UCSD-AML1 (cell line): ENCODE results near the gene PCID2.

Experiments
- DNase-seq: peaks from one replicate; lab custom pipeline; 2025; ENCODE audit not compliant: unreplicated experiment; lab: John Stamatoyannopoulos, UW

Gene PCID2

DNA sequence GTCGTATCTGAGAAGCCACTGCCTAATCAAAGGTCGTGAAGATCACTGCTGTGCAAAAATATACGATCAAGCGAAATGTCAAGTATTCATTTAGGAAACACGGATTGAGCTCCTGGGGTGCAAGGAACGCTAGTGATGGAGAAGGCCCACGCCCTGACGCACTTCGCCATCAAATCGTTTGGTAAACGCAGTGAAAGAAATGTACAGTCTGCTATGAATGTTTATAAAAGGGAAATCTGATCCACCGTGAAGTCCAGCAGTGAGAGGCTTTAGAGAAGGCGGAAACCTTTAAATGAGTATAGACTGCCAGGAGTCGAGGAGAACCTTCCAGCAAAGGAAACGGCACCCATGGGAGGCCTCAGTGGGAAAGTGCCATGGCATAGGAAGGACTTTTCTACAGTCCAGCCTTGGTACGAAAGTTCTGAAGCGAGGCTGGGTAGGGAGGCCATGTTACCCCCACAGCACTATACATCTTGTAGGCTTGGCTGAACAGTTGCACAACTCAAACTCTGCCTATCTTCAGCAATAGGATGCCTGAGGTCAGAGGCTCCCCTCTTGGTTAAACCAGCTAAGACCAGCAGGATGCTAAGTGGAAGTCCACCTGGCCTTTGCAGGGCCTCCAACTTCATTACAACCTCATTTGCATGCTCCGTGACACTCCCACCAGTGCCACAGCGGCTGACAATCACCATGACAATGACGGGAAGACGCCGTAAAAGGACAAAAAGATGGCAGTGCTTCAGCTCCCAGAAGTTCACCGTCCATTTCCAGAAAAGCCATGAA, 20.4 kb downstream of the PCID2 start:
- no peak for DNase-seq

DNA sequence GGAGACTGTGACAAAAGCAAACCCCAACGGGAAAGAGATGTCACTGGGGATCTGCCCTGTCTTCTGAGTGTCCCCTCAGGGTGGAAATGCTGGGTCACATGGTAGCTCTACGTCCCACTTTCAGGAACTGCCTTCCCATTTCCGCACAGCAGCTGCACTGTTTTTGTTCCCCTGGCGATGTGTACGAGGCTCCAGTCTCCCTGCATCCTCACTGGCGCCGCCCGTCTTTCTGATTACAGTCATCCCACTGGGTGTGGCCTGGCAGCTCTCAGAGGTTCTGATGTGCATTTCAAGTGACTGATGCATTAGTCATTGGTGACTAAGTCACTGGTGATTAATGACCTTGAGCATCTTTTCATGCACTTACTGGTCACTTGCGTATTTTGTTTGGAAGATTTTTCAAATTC, 21.2 kb downstream of the PCID2 start:
- DNase-seq: no peak

DNA sequence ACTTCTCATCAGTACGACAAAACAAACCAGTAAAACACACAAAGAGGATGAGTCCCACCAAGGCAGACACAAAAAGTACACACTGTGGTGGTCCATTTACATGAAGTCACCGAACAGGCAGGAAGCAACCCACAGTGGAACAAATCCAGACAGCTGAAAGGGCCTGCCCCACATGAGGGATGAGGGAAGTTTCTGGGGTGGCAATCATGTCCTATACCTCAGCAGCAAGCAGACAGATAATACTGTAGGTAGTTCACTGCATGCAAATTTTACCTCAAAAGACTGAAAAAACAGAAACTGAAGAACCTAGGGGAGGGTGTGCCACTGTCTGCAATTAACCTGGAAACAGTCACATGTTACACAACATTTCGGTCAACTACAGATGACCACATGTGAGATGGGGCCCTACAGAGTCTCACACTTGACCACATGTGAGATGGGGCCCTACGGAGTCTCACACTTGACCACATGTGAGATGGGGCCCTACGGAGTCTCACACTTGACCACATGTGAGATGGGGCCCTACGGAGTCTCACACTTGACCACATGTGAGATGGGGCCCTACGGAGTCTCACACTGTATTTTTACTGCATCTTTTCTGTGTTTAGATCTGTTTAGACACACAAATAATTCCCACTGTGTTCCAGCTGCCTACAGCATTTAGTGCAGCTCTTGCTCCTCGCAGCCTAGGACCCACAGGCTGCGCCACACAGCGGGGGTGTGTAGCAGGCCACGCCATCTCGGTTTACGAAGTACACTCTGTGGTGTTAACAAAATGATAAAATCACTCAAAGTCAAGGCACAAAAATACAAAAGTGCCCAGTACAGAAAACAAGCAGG, 22.2 kb downstream of the PCID2 start:
- DNase-seq: no peak

DNA sequence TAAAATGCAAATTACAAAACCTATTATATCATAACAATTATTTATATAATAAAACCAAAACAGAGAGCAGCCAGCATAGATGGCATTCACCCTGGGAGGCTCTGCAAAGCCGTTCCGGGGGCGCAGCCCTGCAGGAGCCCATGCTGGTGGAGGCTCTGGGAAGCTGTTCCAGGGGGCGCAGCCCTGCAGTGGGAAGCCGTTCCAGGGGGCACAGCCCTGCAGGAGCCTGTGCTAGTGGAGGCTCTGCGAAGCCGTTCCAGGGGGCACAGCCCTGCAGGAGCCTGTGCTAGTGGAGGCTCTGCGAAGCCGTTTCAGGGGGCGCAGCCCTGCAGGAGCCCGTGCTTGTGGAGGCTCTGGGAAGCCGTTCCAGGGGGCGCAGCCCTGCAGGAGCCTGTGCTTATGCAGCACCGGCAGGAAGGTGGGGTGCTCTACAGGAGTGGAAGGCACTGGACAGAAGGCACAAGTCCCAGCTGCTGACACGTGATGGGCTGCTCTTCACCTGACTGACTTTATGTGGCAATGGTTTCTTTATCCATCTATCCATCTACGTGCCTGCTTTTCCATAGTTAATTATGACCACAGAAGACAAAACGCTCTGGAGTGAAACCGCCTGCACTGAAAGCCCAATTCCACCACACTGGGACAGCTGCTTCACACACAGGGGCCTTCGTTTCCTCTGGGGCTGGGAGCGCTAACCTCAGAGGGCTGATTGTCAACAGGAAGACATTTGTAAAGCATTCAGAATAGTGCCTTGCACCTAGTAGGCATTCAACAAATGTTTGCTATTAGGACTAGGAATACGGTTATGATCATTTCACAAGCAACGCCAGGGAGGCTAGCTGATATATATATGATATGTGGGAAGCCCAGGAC, 23.7 kb downstream of the PCID2 start:
- no peak for DNase-seq

DNA sequence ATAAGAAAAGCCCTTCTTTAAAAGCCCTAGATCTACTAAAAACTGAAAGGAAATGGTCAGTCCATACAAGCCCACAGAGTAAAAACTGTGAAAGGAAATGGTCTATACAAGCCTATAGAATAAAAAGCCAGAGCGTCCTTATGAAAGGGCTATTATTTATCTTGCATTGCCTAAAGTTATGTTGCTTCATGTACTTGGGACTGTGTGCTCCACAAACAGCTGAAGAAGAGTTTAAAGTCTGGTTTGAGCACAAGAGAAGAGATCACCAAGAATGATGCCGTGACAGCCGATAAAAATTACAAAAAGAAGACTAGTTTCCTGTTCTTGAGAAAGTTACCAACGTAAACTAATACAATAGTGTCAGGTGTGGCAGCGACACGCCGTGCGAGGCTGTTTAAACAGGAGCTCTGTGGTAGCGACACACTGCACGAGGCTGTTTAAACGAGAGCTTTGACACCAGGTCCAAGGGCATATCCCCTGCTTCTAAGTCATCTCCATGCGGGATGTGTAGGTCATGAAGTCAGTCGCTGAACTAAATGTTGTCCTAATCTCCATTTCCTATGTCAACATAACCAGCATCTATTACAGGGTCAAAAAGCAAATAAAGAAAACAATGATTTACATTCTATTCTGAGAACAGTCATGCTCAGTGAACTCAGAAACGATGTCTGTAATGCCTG, 24.9 kb downstream of the PCID2 start:
- DNase-seq: no peak

DNA sequence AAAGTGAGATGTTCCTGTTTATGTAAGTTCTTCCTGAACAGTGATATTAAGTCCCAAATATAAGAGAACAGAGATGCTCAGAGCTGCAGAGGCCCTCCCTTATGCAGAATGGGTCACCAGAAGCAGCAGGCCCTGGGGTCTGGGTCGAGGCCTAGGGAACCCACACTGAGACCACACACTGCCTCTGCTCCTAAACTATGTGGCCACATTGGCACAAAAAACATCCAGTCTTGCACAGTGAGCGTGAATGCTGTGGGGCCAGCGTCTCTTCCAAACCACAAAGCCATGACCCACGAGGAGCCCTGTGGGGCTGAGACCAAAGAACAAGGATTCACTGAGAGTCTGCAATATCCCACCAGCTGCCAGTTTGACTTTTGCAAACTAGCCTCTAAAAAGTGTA, 26.4 kb downstream of the PCID2 start:
- DNase-seq: no peak

DNA sequence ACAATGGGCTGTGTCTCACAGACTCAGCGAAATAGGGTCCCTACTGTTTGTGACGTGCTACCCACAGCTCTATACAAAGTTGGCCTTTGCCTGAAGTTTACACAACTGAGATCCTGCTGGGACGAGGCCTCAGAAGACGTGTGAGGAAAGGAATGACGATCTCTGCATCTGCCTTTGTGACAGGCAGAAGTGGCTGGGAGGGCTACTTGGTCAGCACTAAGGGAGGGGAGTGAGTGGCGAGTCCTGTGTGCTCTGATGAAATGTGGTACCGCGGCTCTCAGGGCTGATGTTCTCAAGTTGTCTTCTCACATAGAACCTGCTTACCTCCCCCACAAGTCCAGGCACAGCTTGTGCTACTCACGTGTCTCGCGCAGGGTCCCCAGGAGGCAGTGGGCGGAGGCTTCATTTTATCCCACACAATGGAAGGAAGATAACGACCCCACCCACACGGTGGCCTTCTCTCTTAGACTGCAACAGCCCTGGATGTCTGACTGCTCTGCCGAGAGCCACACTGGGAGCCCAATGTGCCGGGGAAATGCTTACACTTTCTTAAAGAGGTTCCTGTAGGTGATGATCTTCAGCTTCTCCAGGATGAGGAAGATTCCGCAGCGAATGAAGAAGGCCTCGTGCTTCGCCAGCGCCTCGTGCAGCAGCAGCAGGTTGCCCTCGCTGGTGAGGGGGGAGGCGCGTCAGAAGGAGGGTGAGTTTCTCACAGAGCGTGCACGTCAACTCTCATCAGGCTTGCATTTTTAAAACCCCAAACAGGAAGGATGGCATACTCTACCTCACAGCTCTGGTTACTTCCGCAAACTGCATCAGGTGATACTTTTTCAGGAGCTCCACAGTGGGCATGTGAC, 28.9 kb downstream of the PCID2 start:
- no peak for DNase-seq

DNA sequence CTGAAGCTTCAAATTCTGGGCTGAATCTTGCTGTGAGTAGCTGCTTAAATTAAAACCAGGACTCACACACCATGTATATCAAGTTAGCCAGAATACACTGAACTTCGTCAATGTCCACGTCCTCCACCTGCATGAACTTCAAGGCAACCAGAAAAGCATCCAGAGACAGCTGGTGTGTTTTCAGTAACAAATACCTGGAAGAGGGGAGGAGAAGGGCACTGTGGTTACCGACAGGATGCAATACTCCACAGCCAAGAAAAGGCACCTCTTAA, 29.6 kb downstream of the PCID2 start:
- no peak for DNase-seq

DNA sequence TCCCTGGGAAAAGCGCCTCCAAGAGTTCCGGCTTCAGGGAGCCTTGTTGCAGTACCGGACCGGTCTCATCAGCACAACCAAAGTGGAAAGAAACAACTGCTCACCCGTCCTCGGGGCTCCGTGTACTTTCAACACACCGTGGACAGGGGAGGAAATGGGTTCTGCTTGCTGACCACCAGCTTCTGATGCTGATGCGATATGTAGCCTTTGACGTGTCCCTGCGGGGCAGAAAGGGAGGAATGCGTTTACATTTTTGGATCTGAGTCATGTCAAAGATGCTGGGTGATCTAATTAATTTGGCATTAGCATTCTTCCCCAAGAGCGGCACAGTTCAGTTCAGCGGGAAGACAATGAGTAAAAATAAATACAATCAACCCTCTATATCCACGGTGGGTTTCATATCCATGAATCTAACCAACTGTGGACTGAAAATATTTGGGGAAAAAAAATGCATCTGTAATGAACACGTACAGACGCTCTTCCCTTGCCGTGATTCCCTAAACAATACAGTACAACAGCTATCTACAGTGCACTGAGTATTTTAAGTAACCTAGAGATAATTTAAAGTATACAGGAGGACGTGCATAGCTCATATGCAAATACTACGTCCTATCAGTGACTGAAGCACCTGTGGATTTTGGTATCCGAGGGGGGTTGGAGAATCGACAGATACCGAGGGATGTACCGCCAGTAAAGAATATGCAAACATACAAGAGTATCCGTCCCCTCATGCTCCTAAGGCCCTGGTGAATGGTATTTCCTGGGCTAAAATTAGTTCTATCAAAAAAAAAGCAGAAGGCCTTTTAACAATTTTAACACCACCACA, 30.2 kb downstream of the PCID2 start:
- DNase-seq: no peak

DNA sequence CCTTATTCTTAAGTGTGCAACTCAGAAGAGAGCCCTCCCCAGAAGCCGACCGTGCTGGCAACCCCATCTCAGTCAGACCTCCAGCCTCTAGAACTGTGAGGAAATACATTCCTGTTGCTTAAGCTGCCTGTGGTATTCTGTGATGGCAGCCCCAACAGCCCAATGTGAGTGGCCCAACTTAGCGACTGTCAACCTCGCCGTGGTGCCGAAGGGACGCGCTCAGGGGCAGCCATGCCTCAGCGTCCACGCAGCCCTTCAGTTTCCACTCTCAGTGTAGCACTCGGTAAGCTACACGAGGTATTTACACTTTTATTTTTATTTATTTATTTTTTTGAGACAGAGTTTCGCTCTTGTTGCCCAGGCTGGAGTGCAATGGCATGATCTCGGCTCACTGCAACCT, 31.6 kb downstream of the PCID2 start:
- DNase-seq: no peak

DNA sequence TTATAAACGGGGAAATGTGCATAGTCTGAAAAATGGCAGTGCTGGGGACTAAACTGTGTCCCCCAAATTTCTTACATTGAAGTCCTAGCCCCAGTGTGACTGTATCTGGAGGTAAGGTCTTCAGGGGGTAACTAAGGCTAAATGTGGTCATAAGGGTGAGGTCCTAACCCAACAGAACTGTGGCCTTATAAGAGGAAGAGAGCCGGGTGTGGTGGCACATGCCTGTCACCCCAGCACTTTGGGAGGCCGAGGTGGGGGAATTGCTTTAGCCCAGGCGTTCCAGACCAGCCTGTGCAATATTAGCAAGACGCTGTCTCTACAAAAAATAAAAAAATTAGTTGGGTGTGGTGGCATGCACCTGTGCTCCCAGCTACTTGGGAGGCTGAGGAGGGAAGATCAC, 32.2 kb downstream of the PCID2 start:
- DNase-seq: no peak

DNA sequence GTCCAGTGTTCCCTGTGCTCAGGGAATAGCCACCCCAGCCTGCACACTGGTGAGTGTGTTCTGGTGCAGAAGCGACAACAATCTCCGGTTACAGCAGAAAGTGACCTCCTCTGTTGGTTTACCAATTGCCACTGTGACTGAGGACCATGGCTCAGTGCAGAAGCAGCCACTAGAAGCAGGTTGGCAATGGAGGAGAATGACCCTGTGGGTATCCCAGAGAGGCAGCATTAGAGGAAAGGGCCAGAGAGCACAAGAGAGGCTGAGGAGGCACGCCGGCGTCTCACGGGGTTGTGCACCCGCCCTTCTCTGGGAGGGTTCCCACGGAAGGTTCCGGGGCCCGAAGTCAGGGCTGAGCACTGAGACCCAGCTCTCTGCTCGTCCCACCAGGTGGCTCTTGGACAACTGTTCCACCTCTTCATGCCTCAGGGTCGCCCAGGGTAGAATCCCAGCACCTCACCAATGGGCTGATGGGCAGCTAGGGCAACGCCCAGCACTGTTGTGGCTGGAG, 36.0 kb downstream of the PCID2 start:
- no peak for DNase-seq

DNA sequence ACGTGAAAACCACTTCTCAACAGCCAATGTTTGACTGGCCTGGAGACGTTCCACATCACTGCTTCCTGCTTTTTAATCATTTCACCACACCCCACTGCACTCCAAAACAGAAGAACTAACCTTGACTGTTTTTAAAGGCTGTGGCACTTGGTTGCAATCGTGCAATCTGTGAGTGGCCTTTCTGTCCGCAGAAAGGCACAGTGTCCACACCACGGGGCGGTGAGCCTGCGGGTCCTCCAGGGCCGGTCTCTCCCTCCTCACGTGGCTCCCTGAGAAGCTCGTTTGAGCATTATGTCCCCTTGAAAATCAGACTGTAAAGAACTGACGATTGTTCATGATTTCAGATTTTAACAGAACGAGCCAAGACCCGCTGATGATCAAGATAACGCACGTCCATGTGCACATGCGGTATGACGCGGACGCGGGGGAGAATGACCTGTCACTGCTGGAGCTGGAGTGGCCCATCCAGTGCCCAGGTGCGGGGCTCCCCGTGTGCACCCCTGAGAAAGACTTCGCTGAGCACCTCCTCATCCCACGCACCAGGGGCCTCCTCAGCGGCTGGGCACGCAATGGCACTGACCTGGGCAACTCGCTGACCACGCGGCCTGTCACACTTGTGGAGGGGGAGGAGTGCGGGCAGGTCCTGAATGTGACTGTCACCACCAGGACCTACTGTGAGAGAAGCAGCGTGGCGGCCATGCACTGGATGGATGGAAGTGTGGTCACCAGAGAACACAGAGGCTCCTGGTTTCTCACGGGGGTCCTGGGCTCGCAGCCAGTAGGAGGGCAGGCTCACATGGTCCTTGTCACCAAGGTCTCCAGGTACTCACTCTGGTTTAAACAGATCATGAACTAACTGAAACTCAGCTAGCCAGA, 37.0 kb downstream of the PCID2 start:
- no peak for DNase-seq

DNA sequence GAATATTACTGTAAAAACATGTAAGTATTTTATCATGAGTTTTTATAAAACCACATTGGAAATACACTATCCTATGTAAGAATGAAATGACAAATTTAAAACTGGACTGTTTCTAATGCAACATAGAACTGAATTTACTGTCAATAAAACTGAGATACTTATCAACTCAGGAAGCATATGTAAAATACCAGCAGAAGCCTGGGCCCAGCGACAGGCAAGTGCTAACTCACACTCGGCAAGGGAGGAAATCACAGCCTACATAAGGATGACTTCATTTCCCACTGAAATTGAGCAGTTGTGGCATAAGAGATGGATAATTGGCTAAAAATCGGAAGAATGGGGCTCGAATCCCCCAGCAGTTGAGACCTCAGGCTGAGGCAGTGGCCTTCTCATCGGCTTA, 38.0 kb downstream of the PCID2 start:
- DNase-seq: no peak

DNA sequence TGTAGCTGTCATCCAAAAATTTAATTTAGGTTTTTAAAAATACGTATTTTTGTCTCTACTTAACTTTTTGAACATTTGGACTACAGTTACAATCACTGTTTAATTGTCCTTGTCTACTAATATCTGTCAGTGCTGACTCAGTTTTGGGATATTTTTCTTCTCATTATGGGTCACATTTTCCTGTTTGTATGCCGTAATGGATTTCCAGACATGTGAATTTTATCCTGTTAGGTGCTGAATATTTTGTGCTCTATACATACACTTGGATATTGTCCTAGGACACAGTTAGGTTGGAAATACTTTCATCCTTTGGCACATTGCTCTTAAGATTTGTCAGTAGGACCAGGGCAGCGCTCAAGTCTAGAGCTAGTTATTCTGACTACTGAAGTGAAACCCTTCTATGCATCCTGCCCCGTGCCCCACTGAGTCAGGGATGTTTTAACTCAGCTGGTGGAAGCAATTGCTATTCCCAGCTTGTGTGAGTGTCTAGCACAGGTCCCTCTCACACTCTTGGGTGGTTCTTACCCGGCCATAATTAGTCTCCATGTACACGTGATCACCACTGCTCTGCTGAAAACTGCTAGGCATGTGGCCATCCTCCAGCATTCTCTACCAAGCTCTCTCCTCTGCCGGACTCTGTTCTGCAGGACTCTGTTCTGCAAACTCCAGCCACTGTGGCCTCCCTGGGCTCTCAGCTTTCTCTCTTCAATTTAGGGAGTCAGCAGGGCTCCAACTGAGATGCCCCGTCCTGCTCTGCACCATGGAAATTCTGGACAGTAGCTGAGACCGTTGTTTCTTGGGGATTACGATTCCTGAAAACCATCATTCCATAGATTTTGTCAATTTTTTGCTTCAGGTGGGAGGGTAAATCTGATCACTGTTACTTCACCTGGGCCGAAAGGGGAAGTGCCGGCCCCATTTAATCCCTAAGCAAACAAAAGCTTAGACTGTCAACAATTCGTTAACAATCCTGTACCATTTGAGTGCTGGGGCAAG, 38.9 kb downstream of the PCID2 start:
- DNase-seq: no peak

DNA sequence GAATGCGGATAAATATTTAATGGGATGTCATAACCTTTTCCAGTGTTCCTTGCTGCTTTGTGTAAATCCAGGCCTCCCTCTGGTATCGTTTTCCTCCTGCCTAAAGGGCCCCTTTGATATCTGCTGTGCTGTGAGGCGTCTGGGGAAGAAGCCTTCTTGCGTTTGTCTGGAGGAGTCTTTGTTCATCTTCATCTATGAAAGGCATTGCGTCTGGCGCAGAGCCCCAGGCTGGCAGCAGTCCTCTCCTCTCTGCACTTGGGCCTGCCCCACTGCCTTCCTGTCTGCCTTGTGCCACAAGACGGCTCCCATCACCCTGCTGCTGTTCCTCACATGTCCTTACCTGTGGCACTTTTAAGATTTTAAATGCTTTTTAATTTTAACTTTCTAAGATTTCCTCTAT, 40.3 kb downstream of the PCID2 start:
- no peak for DNase-seq

DNA sequence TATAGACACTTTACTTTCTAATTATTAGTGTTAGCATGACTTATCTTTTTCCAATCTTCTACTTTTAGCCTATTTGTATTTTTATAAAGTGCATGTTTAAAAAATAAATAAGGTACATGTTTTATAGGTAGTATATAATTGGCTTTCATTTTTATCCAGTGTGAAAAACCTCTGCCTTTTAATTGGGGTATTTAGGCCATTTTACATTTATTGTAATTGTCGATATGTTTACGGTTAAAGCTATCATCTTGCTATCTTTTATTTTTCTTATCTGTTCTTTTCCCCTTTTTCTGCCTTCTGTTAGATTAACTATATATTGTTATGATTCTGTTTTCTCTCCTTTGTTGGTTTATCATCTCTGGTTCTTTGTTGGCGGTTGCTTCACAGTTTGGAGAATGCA, 40.9 kb downstream of the PCID2 start:
- no peak for DNase-seq
